Activated gamma-delta T cell (primary cell): ENCODE data around the gene STAU1.
"Not testable (repeated sequence)": the region's sequence is repeated elsewhere in the genome, so short reads cannot be mapped to it uniquely, and the experiment has no call there.

ENCODE experiments used
- DNase-seq: peaks from one replicate; lab custom pipeline; 2025; lab: John Stamatoyannopoulos, UW

Gene STAU1

GRCh38 chr20:49166534-49167449, 21.3 kb downstream of the STAU1 start:
- DNase-seq, result no peak

- no peak for DNase-seq
Observed at GRCh38 chr20:49165611-49166010, 22.5 kb downstream of the STAU1 start.

- DNase-seq, result no peak
Observed at GRCh38 chr20:49163696-49164095, 24.4 kb downstream of the STAU1 start.

GRCh38 chr20:49161428-49162152, 26.5 kb downstream of the STAU1 start:
- DNase-seq, result no peak

- DNase-seq, result no peak
Observed at GRCh38 chr20:49160057-49160929, 27.8 kb downstream of the STAU1 start.

- no peak for DNase-seq
Observed at GRCh38 chr20:49157146-49157545, 31.0 kb downstream of the STAU1 start.

GRCh38 chr20:49156481-49156880, 31.7 kb downstream of the STAU1 start:
- DNase-seq, result no peak

- no peak for DNase-seq
Observed at GRCh38 chr20:49151436-49151835, 36.7 kb downstream of the STAU1 start.

GRCh38 chr20:49149281-49150045, 38.7 kb downstream of the STAU1 start:
- DNase-seq, result no peak

- DNase-seq, result no peak
Observed at GRCh38 chr20:49148601-49149000, 39.5 kb downstream of the STAU1 start.

GRCh38 chr20:49147296-49147695, 40.8 kb downstream of the STAU1 start:
- no peak for DNase-seq

- DNase-seq, result no peak
Observed at GRCh38 chr20:49146442-49147225, 41.5 kb downstream of the STAU1 start.

GRCh38 chr20:49140834-49141233, 47.3 kb downstream of the STAU1 start:
- no peak for DNase-seq

GRCh38 chr20:49140411-49140810, 47.7 kb downstream of the STAU1 start:
- no peak for DNase-seq

GRCh38 chr20:49138431-49138830, 49.7 kb downstream of the STAU1 start:
- no peak for DNase-seq

- DNase-seq, result no peak
Observed at GRCh38 chr20:49136817-49137571, 51.1 kb downstream of the STAU1 start.

GRCh38 chr20:49134797-49135196, 53.3 kb downstream of the STAU1 start:
- not testable (repeated sequence) for DNase-seq

- no peak for DNase-seq
Observed at GRCh38 chr20:49133571-49133970, 54.6 kb downstream of the STAU1 start.

GRCh38 chr20:49132995-49133478, 55.1 kb downstream of the STAU1 start:
- DNase-seq, result no peak

GRCh38 chr20:49123982-49124381, 64.2 kb downstream of the STAU1 start:
- no peak for DNase-seq
